H4 (cell line): ENCODE measurements around the gene TAB3. TPM values are rescaled to one million over a fixed set of nuclear protein-coding genes. Genes with fewer than 3 reads are reported as not detected.

Source experiments
- DNase-seq: peaks from one replicate; pipeline ENCODE4 v3.0.0-alpha.2; 2015; ENCODE audit warnings: low spot score
- total RNA-seq: library from RNA; depleted of rRNA; stranded (reverse); fragments of >200 nt; shearing (Covaris generic); gene quantifications from 2 replicates; pipeline ENCODE4 v1.2.3, GENCODE V29; 2014

TAB3 gene
- total RNA-seq, 1 experiment from 2014 or later = 11.0 TPM

GRCh38 chrX:30887288-30887687 is 1.8 kb downstream of the TAB3 start:
- no peak for DNase-seq

GRCh38 chrX:30885136-30885535 is 3.9 kb downstream of the TAB3 start:
- no peak for DNase-seq

GRCh38 chrX:30883138-30883537 is 5.9 kb downstream of the TAB3 start:
- no peak for DNase-seq

- DNase-seq = no peak
Observed at GRCh38 chrX:30881797-30882196, 7.3 kb downstream of the TAB3 start.

- DNase-seq = no peak
Observed at GRCh38 chrX:30881390-30881789, 7.7 kb downstream of the TAB3 start.

- no peak for DNase-seq
Observed at GRCh38 chrX:30880058-30880457, 9.0 kb downstream of the TAB3 start.

- DNase-seq = no peak
Observed at GRCh38 chrX:30876367-30876766, 12.7 kb downstream of the TAB3 start.

- no peak for DNase-seq
Observed at GRCh38 chrX:30875957-30876356, 13.1 kb downstream of the TAB3 start.

- DNase-seq = no peak
Observed at GRCh38 chrX:30874851-30875250, 14.2 kb downstream of the TAB3 start.

- DNase-seq = no peak
Observed at GRCh38 chrX:30870572-30870971, 18.5 kb downstream of the TAB3 start.

GRCh38 chrX:30865612-30866011 is 23.4 kb downstream of the TAB3 start:
- DNase-seq = no peak

- DNase-seq = peak; percentile 8
Observed at GRCh38 chrX:30865015-30865414, 24.0 kb downstream of the TAB3 start.

GRCh38 chrX:30864383-30864785 is 24.7 kb downstream of the TAB3 start:
- DNase-seq = no peak

GRCh38 chrX:30863974-30864373 is 25.1 kb downstream of the TAB3 start:
- no peak for DNase-seq

- no peak for DNase-seq
Observed at GRCh38 chrX:30858098-30858497, 31.0 kb downstream of the TAB3 start.

GRCh38 chrX:30851449-30851848 is 37.6 kb downstream of the TAB3 start:
- DNase-seq = no peak

GRCh38 chrX:30835373-30835772 is 53.7 kb downstream of the TAB3 start:
- no peak for DNase-seq

GRCh38 chrX:30833896-30834295 is 55.2 kb downstream of the TAB3 start:
- no peak for DNase-seq

GRCh38 chrX:30831082-30831481 is 58.0 kb downstream of the TAB3 start:
- no peak for DNase-seq

GRCh38 chrX:30830326-30830943 is 58.6 kb downstream of the TAB3 start:
- DNase-seq = no peak

GRCh38 chrX:30824275-30824674 is 64.8 kb downstream of the TAB3 start:
- no peak for DNase-seq

- no peak for DNase-seq
Observed at GRCh38 chrX:30822764-30823163, 66.3 kb downstream of the TAB3 start.

GRCh38 chrX:30822068-30822681 is 66.9 kb downstream of the TAB3 start:
- DNase-seq = no peak

- no peak for DNase-seq
Observed at GRCh38 chrX:30821116-30821515, 67.9 kb downstream of the TAB3 start.
